ENCODE data around the gene C20orf204. TPM values are rescaled to one million over a fixed set of nuclear protein-coding genes. Genes with fewer than 3 reads are reported as not detected.
A peak's percentile ranks its signal among the peaks of the same experiment; 100 is the strongest.

C20orf204 gene
- total and polyA plus RNA-seq, 9 of the 15 experiments (the other 6 are each of a cell fraction or from before 2014, with no cell fraction given): 0.11 to 1.1 (median 0.36) TPM; not detected in 2

DNA sequence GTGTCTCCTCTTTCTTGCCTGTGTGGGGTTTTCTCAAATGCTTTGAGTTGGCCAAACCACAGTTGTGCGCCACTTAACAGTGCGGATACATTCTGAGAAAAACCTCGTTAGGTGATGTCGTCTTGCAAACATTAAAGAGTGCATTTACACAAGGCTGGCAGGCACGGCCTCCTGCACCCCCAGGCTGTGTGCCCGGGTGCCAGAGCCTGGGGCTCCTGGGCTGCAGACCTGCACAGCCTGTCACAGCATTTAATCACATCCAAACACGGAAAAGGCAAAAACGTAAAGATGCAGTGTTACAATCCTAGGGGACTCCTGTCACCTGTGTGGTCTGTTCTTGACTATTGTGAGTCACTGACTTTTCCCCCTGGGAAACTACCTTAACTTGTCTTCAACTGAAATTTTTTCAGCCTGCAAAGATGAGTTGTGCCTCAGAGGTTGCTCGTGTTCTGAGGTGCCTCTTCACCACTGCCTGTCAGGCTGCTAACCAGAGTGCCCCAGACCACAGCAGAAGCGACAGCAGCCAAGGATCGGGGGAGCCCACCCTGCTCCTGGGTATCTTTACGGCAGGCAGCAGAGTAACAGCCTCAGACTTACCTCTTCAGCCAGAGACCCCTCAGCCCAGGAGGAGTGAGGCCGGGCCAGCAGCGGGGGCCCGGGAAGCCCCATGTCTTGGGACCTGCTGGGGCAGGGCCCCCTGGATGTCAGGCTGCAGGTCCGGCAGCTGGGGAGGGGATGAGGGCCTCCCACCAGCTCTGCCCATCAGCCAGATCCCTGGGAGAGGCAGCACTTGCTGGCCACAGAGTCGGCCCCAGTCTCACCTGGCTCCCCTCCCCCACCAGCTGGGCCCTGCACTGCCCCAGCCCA lies 683 bp upstream of the C20orf204 start:
- peaks cover 3% of the 10 kb centered on the region for H3K9me1 ChIP-seq (ENCODE audit: control insufficient read depth, insufficient read depth, low read length)
- H3K27me3 ChIP-seq (ENCODE audit: control insufficient read depth in 2 of 2, insufficient read depth in 2 of 2, low read length in 2 of 2): no peaks in the 10 kb centered on the region
- peaks cover 45% of the 10 kb centered on the region; the same call in 2 of the 3 replicates for H3K36me3 ChIP-seq (ENCODE audit: control insufficient read depth, insufficient read depth, low read length)
- H2AFZ ChIP-seq (ENCODE audit: low read depth, low read length): no peak overlapping the region
- FAIRE-seq: peak; percentile 32
- ChIA-PET CTCF (ENCODE audit: low intra/inter-chr PET ratio) (no interaction called here), POLR2A (interaction anchor here (0.7 kb wide), 1 partner anchor 12 kb away, joined by 3 read pairs; no protein-coding TSS in a partner anchor)
- no peaks in the 10 kb centered on the region for H4K20me1 ChIP-seq (replicated peaks; ENCODE audit: control insufficient read depth, insufficient read depth, low read length)
- DNase-seq (ENCODE audit: extremely low read depth in 1 of 4, low spot score in 3 of 4): no peak
- H3K27ac ChIP-seq (ENCODE audit: extremely low read depth, low read depth, low read length): no peak overlapping the region
- BruUV-seq (replicated peaks): no TSS peak
- H3K4me1 ChIP-seq (replicated peaks in 1 of 2; ENCODE audit: control insufficient read depth in 2 of 2, insufficient read depth in 2 of 2, low read length in 2 of 2): peaks cover 25 to 65% of the 10 kb centered on the region in 2 experiments
- no peak for TF ChIP-seq NFXL1 (CRISPR knock-in tag; IDR thresholded peaks at IDR 0.05)
- no peak for TF ChIP-seq ILF3 (IDR thresholded peaks at IDR 0.05; ENCODE audit: borderline replicate concordance)
- TF ChIP-seq, protein P1, sequence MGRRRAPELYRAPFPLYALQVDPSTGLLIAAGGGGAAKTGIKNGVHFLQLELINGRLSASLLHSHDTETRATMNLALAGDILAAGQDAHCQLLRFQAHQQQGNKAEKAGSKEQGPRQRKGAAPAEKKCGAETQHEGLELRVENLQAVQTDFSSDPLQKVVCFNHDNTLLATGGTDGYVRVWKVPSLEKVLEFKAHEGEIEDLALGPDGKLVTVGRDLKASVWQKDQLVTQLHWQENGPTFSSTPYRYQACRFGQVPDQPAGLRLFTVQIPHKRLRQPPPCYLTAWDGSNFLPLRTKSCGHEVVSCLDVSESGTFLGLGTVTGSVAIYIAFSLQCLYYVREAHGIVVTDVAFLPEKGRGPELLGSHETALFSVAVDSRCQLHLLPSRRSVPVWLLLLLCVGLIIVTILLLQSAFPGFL (CRISPR knock-in tag; IDR thresholded peaks at IDR 0.05): no peak
- no peak for TF ChIP-seq ZNF644 (tag; IDR thresholded peaks at IDR 0.05; ENCODE audit: low read depth)
- TF ChIP-seq, protein P2, sequence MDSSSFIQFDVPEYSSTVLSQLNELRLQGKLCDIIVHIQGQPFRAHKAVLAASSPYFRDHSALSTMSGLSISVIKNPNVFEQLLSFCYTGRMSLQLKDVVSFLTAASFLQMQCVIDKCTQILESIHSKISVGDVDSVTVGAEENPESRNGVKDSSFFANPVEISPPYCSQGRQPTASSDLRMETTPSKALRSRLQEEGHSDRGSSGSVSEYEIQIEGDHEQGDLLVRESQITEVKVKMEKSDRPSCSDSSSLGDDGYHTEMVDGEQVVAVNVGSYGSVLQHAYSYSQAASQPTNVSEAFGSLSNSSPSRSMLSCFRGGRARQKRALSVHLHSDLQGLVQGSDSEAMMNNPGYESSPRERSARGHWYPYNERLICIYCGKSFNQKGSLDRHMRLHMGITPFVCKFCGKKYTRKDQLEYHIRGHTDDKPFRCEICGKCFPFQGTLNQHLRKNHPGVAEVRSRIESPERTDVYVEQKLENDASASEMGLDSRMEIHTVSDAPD (CRISPR knock-in tag; IDR thresholded peaks at IDR 0.05): no peak
- TF ChIP-seq, protein P3, sequence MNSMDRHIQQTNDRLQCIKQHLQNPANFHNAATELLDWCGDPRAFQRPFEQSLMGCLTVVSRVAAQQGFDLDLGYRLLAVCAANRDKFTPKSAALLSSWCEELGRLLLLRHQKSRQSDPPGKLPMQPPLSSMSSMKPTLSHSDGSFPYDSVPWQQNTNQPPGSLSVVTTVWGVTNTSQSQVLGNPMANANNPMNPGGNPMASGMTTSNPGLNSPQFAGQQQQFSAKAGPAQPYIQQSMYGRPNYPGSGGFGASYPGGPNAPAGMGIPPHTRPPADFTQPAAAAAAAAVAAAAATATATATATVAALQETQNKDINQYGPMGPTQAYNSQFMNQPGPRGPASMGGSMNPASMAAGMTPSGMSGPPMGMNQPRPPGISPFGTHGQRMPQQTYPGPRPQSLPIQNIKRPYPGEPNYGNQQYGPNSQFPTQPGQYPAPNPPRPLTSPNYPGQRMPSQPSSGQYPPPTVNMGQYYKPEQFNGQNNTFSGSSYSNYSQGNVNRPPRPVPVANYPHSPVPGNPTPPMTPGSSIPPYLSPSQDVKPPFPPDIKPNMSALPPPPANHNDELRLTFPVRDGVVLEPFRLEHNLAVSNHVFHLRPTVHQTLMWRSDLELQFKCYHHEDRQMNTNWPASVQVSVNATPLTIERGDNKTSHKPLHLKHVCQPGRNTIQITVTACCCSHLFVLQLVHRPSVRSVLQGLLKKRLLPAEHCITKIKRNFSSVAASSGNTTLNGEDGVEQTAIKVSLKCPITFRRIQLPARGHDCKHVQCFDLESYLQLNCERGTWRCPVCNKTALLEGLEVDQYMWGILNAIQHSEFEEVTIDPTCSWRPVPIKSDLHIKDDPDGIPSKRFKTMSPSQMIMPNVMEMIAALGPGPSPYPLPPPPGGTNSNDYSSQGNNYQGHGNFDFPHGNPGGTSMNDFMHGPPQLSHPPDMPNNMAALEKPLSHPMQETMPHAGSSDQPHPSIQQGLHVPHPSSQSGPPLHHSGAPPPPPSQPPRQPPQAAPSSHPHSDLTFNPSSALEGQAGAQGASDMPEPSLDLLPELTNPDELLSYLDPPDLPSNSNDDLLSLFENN (IDR thresholded peaks at IDR 0.05; ENCODE audit: low read depth in 2 of 2, low read length in 2 of 2): no peak
- TF ChIP-seq ZFP30 (CRISPR knock-in tag; IDR thresholded peaks at IDR 0.05; ENCODE audit: borderline replicate concordance): no peak
- TF ChIP-seq FOXP1 (CRISPR knock-in tag; IDR thresholded peaks at IDR 0.05): no peak
- TF ChIP-seq, protein P4, sequence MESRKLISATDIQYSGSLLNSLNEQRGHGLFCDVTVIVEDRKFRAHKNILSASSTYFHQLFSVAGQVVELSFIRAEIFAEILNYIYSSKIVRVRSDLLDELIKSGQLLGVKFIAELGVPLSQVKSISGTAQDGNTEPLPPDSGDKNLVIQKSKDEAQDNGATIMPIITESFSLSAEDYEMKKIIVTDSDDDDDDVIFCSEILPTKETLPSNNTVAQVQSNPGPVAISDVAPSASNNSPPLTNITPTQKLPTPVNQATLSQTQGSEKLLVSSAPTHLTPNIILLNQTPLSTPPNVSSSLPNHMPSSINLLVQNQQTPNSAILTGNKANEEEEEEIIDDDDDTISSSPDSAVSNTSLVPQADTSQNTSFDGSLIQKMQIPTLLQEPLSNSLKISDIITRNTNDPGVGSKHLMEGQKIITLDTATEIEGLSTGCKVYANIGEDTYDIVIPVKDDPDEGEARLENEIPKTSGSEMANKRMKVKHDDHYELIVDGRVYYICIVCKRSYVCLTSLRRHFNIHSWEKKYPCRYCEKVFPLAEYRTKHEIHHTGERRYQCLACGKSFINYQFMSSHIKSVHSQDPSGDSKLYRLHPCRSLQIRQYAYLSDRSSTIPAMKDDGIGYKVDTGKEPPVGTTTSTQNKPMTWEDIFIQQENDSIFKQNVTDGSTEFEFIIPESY (CRISPR knock-in tag; IDR thresholded peaks at IDR 0.05): no peak
- TF ChIP-seq ADNP (tag; IDR thresholded peaks at IDR 0.05): no peak
- TF ChIP-seq ZFPM2 (CRISPR knock-in tag; IDR thresholded peaks at IDR 0.05): no peak
- in situ Hi-C loops (cut with MboI): no loop called here
- no peak overlapping the region for H3K4me3 ChIP-seq
- H3K79me2 ChIP-seq (ENCODE audit: control insufficient read depth, insufficient read depth, low read length): no peaks in the 10 kb centered on the region
- 83% methylated on average over 11 of the region's 17 CpGs for WGBS (ENCODE audit: insufficient coverage, low coverage, missing lambda C conversion rate)
- intact Hi-C loops (cut with micrococcal nuclease): loop anchor here (5.0 kb wide), 2 partner anchors 87 to 498 kb away; partner anchors contain the start of gene PTK6
- H3K9ac ChIP-seq (ENCODE audit: insufficient read depth in 1 of 2, low read depth in 2 of 2, low read length in 2 of 2): peak overlapping the region in 1 of 2 experiments; percentile 87; a peak in 2 of 4 replicates
- no peak overlapping the region for H3K4me2 ChIP-seq (ENCODE audit: insufficient read depth, low read length)
- H3K9me3 ChIP-seq (replicated peaks; ENCODE audit: control insufficient read depth, insufficient read depth, low read depth, low read length): no peaks in the 10 kb centered on the region
- no peak for ATAC-seq
